ENCODE measurements around the gene FAM110C. TPM values are rescaled to one million over a fixed set of nuclear protein-coding genes. Genes with fewer than 3 reads are reported as not detected.

The FAM110C gene
- total and polyA plus RNA-seq, 2 of the 8 experiments (the other 6 are each of a cell fraction or from before 2014, with no cell fraction given) = 4.8 to 13.2 TPM

DNA sequence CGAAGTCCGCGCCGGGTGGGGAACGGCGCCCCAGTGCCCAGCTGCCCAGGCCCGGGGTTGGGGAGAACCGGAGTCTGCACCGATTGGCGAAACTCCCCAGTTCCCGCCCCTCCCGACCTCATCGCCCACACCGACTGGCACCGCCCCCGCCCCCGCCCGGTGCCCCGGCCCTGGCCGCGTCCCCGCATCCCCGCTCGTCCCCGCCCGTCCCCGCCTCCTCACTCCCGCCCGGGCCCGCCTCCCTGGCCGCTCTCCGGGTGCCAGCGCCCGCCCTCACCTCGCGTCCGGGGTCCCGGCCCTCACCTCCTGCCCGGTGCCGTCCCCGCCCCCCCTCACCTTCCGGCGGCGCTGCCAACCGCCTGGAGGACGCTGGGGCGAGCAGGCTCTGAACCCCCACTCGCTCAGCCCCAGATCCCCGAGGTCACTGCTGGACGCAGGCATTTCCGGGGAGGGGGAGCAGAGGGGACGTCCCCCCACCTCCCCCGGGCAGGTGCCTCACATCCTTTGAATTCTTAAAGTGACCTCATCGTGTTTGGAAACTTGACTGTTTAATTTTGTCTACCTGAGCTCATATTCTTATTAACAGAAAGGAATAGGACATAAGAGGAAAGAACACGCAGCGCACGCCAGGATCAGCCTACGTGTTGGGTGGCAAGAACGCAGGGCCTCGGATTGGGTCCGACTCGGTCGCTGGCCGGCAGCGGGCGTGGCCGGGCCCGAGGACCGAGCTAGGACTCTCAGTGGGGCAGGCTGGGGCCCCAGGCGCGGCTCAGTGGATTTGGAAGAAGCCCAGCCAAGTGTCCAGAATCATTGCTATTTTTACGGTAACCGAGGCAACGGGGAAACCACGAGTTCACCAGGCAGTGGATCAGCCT, at the start of gene FAM110C (continued):
- no peak for TF ChIP-seq MAFK (IDR thresholded peaks at IDR 0.05; ENCODE audit: low read depth, low read length)
- TF ChIP-seq SP1 (IDR thresholded peaks at IDR 0.05; ENCODE audit: low read depth, low read length) = no peak
- no peak for TF ChIP-seq SIN3A (conservative IDR thresholded peaks at IDR 0.05 in 1 of 2, IDR thresholded peaks at IDR 0.05 in 1 of 2; ENCODE audit: low read depth in 1 of 2, low read length in 2 of 2)
- TF ChIP-seq, protein P1, sequence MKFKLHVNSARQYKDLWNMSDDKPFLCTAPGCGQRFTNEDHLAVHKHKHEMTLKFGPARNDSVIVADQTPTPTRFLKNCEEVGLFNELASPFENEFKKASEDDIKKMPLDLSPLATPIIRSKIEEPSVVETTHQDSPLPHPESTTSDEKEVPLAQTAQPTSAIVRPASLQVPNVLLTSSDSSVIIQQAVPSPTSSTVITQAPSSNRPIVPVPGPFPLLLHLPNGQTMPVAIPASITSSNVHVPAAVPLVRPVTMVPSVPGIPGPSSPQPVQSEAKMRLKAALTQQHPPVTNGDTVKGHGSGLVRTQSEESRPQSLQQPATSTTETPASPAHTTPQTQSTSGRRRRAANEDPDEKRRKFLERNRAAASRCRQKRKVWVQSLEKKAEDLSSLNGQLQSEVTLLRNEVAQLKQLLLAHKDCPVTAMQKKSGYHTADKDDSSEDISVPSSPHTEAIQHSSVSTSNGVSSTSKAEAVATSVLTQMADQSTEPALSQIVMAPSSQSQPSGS (IDR thresholded peaks at IDR 0.05; ENCODE audit: low read length) = no peak
- TF ChIP-seq YY1 (IDR thresholded peaks at IDR 0.05; ENCODE audit: low read depth, low read length) = no peak
- TF ChIP-seq NRF1 (IDR thresholded peaks at IDR 0.05; ENCODE audit: low read depth, low read length) = no peak
- TF ChIP-seq TBP (IDR thresholded peaks at IDR 0.05; ENCODE audit: low read depth, low read length) = no peak
- TF ChIP-seq POU5F1 (IDR thresholded peaks at IDR 0.05; ENCODE audit: low read depth, low read length) = no peak
- TF ChIP-seq, protein P2, sequence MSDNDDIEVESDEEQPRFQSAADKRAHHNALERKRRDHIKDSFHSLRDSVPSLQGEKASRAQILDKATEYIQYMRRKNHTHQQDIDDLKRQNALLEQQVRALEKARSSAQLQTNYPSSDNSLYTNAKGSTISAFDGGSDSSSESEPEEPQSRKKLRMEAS (IDR thresholded peaks at IDR 0.05) = peak; percentile 25; the same call in 1 of the 2 replicates
- TF ChIP-seq SIRT6 (IDR thresholded peaks at IDR 0.05; ENCODE audit: low read length) = no peak
- no peak for TF ChIP-seq TAF1 (IDR thresholded peaks at IDR 0.05; ENCODE audit: low read depth, low read length)
- no peak for TF ChIP-seq BACH1 (IDR thresholded peaks at IDR 0.05; ENCODE audit: low read length)
- no peak for TF ChIP-seq SIX5 (IDR thresholded peaks at IDR 0.05; ENCODE audit: low read depth, low read length)
